Testis (tissue), 2 donors: ENCODE measurements around the gene EXD3.

ENCODE experiments used
- CTCF ChIP-seq, 3 experiments: fragments of 450-650 bp in 2 of 3; fragments of 200-600 bp in 1 of 3; sonication (generic) in 1 of 3; IDR thresholded peaks; one replicate each; pipeline ENCODE4 v1.5.1; 2016 to 2019; ENCODE audit warnings: antibody characterized with exemption in 3 of 3, mild to moderate bottlenecking in 2 of 3, moderate library complexity in 1 of 3
- POLR2A ChIP-seq: fragments of 450-650 bp; IDR thresholded peaks from one replicate; pipeline ENCODE4 v1.6.1; 2017; ENCODE audit warnings: antibody characterized with exemption, mild to moderate bottlenecking, moderate library complexity

- TF ChIP-seq CTCF (IDR thresholded peaks at IDR 0.05) (no peak), POLR2A (no peak)
Measured at GRCh38 chr9:137294681-137295237, 128.2 kb downstream of the EXD3 start.
